Measurements from ENCODE around the gene ZFYVE16. TPM values are rescaled to one million over a fixed set of nuclear protein-coding genes. Genes with fewer than 3 reads are reported as not detected.

The ZFYVE16 gene
- total RNA-seq, 1 experiment from 2014 or later = 21.9 TPM

DNA sequence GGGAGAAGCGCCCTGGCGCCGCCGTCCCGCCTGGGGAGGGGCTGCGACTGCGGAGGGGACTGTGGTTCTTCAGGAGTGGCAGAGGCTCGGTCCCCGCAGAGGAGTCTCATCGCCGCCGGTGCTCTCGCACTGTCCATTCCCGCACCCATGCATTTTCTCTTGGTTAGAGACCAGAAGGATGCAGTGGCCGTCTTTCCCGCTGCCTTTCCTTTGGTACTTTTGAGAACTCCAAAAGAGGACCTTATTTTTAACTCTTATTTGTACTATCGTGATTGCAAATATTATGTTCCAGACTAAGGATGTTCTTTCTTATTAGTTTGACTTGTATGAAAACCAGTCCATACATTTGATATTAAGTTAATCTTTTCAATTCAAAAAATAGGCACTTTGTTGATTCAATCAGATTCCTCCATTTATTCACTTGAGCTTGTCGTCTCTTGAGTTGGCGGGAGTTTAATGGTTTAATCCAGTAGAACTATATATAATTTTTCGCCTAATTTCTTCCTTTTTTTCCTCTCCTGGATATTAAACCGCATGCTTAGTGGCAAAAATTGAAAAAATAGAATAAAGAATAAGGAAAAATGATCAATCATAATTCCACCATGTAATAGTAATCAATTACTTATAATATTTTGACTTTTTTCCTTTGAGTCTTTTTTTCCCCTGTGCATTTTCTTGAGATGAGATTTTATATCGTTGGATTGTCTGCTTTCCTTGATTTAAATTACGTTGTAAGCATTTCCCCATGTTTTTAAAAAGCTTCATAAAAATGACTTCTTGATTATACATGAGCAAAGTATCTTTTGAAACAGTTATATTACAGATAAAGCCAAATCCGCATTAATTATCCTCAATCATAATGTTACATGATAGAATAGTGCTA is 861 bp downstream of the ZFYVE16 start:
- Histone ChIP-seq H3K27ac (ENCODE audit: insufficient read length, low read depth, low read length) (no peak overlapping the region), H2BK12ac (ENCODE audit: insufficient read length, low read depth, low read length) (no peak overlapping the region), H3K18ac (ENCODE audit: insufficient read length, low read depth, low read length) (peak overlapping the region; percentile 25), H4K91ac (ENCODE audit: insufficient read length, low read depth, low read length) (no peak overlapping the region), H3K56ac (ENCODE audit: insufficient read length, low read depth, low read length) (no peak overlapping the region), H3K9me3 (ENCODE audit: control insufficient read depth, low read depth, low read length) (no peaks in the 10 kb centered on the region), H2AK5ac (ENCODE audit: insufficient read length, low read length) (no peak overlapping the region), H2BK120ac (ENCODE audit: low read depth, low read length, poor library complexity, severe bottlenecking) (no peak overlapping the region), H3K9ac (ENCODE audit: extremely low read depth, insufficient read length, low read length) (peak overlapping the region; percentile 87), H2BK20ac (ENCODE audit: low read depth, low read length, poor library complexity, severe bottlenecking) (peak overlapping the region; percentile 84), H2BK15ac (ENCODE audit: low read depth, low read length) (no peak overlapping the region), H3K79me1 (ENCODE audit: insufficient read depth, low read depth, low read length, poor library complexity, severe bottlenecking) (peaks cover 4% of the 10 kb centered on the region), H4K8ac (replicated peaks; ENCODE audit: insufficient read length, low read depth, low read length) (no peak overlapping the region), H3K4me1 (ENCODE audit: insufficient read depth, low read length) (peaks cover 2% of the 10 kb centered on the region; the same call in 1 of the 2 replicates), H3K79me2 (ENCODE audit: insufficient read depth, low read length) (peaks cover 5% of the 10 kb centered on the region; the same call in 1 of the 2 replicates), H3K23ac (ENCODE audit: insufficient read length, low read depth, low read length) (no peak overlapping the region), H3K4me2 (ENCODE audit: insufficient read depth, insufficient read length, low read length) (peak overlapping the region; percentile 30), H4K20me1 (ENCODE audit: control insufficient read depth, insufficient read depth, insufficient read length) (no peaks in the 10 kb centered on the region), H3K4ac (ENCODE audit: low read depth, low read length) (no peak overlapping the region), H2BK5ac (ENCODE audit: insufficient read length, low read length) (no peak overlapping the region), H2AFZ (ENCODE audit: low read length) (no peak overlapping the region), H4K5ac (ENCODE audit: insufficient read length, low read depth, low read length) (no peak overlapping the region), H3K23me2 (ENCODE audit: insufficient read length, low read depth, low read length, poor library complexity, severe bottlenecking) (peaks cover 5% of the 10 kb centered on the region), H3K14ac (ENCODE audit: insufficient read depth, low read length) (peak overlapping the region; percentile 78), H3K27me3 (ENCODE audit: insufficient read depth, low read length) (no peaks in the 10 kb centered on the region), H3T11ph (ENCODE audit: low read length) (no peak overlapping the region)
- peaks cover 5 to 17% (median 10%) of the 10 kb centered on the region in 3 experiments; a peak in 6 of 7 replicates for H3K36me3 Mint-ChIP-seq (ENCODE audit: insufficient read depth in 1 of 3, low read depth in 3 of 3)
- H3K27ac Mint-ChIP-seq = peak overlapping the region; percentile 70 to 88 (median 81); a peak in 5 of 7 replicates
- H3K27me3 Mint-ChIP-seq (ENCODE audit: low read depth) = no peaks in the 10 kb centered on the region
- H3K9me3 Mint-ChIP-seq = no peaks in the 10 kb centered on the region
- peaks cover 9 to 14% of the 10 kb centered on the region in 2 experiments for H3K4me1 Mint-ChIP-seq
- peak overlapping the region; percentile 90 to 91 for H3K4me3 Mint-ChIP-seq
- WGBS (ENCODE audit: extremely low coverage, insufficient read length, low lambda C conversion rate) = no CpG with 5 or more reads among the region's 24 CpGs
- DNase-seq = peak; percentile 76
- TF ChIP-seq, protein P1, sequence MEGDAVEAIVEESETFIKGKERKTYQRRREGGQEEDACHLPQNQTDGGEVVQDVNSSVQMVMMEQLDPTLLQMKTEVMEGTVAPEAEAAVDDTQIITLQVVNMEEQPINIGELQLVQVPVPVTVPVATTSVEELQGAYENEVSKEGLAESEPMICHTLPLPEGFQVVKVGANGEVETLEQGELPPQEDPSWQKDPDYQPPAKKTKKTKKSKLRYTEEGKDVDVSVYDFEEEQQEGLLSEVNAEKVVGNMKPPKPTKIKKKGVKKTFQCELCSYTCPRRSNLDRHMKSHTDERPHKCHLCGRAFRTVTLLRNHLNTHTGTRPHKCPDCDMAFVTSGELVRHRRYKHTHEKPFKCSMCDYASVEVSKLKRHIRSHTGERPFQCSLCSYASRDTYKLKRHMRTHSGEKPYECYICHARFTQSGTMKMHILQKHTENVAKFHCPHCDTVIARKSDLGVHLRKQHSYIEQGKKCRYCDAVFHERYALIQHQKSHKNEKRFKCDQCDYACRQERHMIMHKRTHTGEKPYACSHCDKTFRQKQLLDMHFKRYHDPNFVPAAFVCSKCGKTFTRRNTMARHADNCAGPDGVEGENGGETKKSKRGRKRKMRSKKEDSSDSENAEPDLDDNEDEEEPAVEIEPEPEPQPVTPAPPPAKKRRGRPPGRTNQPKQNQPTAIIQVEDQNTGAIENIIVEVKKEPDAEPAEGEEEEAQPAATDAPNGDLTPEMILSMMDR (conservative IDR thresholded peaks at IDR 0.05) = no peak; the same call in 2 of the 3 replicates

Measured in H9 (cell line).